Gastrocnemius medialis (tissue), 4 donors: Measurements from ENCODE around the gene MTA2. TPM values are rescaled to one million over a fixed set of nuclear protein-coding genes. Genes with fewer than 3 reads are reported as not detected.
"Not testable (repeated sequence)": the region's sequence is repeated elsewhere in the genome, so short reads cannot be mapped to it uniquely, and the experiment has no call there.

ENCODE experiments used
- ATAC-seq, 2 donors: fragments of 150-250 bp; one replicate each; pipeline ENCODE4 v1.9.1; 2016
- DNase-seq, 2 donors: peaks; one replicate each; pipeline ENCODE4 v3.0.0-alpha.2; 2019
- H3K27ac ChIP-seq, 4 donors: fragments of 200-600 bp; sonication (generic); 1 replicate in 1 of 4; 2 replicates in 3 of 4; pipeline ENCODE4 v1.5.1; 2016 to 2018; ENCODE audit warnings: mild to moderate bottlenecking in 2 of 4, moderate library complexity in 1 of 4
- H3K27me3 ChIP-seq, 3 donors: fragments of 200-600 bp; sonication (generic) in 2 of 3; 1 replicate in 1 of 3; 2 replicates in 2 of 3; pipeline versions ENCODE4 v1.5.1 to v1.6.0; 2016 to 2019; ENCODE audit warnings: mild to moderate bottlenecking in 1 of 3, moderate library complexity in 1 of 3
- H3K36me3 ChIP-seq, 2 donors: fragments of 200-600 bp; sonication (generic) in 1 of 2; one replicate each; pipeline ENCODE4 v1.5.1; 2017 to 2018
- H3K4me1 ChIP-seq, 2 donors: fragments of 200-600 bp; sonication (generic) in 1 of 2; one replicate each; pipeline ENCODE4 v1.5.1; 2016 to 2017; ENCODE audit warnings: mild to moderate bottlenecking in 2 of 2
- H3K4me3 ChIP-seq, 4 donors: fragments of 200-600 bp; sonication (generic) in 3 of 4; 1 replicate in 1 of 4; 2 replicates in 3 of 4; pipeline ENCODE4 v1.5.1; 2016 to 2019; ENCODE audit warnings: mild to moderate bottlenecking in 2 of 4
- H3K9me3 ChIP-seq, 3 donors: fragments of 200-600 bp; sonication (generic) in 2 of 3; 1 replicate in 1 of 3; 2 replicates in 2 of 3; pipeline ENCODE4 v1.5.1; 2016 to 2019
- CTCF ChIP-seq, 5 experiments: fragments of 450-650 bp in 3 of 5; fragments of 200-600 bp in 2 of 5; sonication (generic) in 2 of 5; IDR thresholded peaks in 4 of 5; conservative IDR thresholded peaks in 1 of 5; 1 replicate in 4 of 5; 2 replicates in 1 of 5; pipeline ENCODE4 v1.5.1; 2016 to 2019; ENCODE audit warnings: antibody characterized with exemption in 5 of 5, mild to moderate bottlenecking in 3 of 5, moderate library complexity in 3 of 5
- POLR2A ChIP-seq, 2 donors: fragments of 450-650 bp; IDR thresholded peaks; one replicate each; pipeline ENCODE4 v1.6.1; 2017; ENCODE audit warnings: antibody characterized with exemption in 2 of 2, mild to moderate bottlenecking in 2 of 2, moderate library complexity in 2 of 2
- in situ Hi-C, 4 donors: fragments of 200-750 bp; cut with MboI; loops; one replicate each; pipeline versions ENCODE4 v1.15.0 to v1.8.0; 2017; ENCODE audit warnings: low sequenced_read_pairs in 4 of 4
- intact Hi-C: fragments of 100-400 bp; cut with DNase I; formaldehyde crosslinking; loops from one replicate; pipeline ENCODE4 v1.15.1; 2023; ENCODE audit warnings: low total_unique reads
- total RNA-seq, 4 donors: library from RNA; depleted of rRNA; stranded (reverse); fragments of >200 nt; gene quantifications; one replicate each; pipeline versions ENCODE4 v1.1.0 to v1.2.3, GENCODE V29; 2016

Gene MTA2
- total RNA-seq = 10 to 100 TPM; 28.0 to 47.1 (median 31.7) TPM

DNA sequence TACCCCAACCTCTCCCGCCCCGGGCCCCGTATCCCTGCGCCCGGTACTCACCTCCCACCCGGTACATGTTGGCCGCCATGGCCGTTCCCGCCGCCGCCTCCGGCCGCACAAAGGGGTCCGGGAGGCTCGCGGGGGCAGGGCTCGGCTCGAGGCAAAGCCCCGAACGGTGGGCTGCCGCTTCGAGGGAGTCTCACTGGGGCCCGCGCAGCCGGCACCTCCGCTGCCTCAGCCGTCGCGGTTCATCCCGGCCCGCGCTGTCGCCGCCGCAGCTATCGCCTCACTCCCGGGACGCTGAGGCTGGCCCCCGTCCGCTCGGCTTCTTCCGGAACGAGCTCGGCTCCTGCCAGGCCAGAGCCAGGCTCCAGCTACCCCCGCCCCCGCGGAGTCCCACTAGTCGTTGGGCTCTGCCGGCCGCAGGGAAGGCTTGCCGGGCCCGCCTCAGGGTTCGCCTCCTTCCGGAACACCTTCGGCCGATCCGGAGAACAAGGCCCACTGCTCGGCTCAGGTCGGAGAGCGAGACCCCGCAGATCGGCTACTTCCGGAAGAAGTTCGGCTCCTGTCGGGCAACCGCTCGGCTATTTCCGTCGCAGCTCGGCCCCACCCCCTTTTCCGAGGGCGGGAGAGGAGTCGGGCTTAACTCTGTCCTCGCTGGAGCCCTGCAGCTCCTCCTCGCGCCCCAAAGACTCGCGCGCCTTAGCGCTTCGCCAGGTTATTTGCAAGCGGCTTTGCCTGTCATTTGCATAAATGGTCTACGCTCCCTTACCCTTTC, at the start of gene MTA2:
Gene MTA2, minus strand, starts transcription at position 494 of the 769 bp plus-strand sequence. Its CDS starts 415 bp downstream, at position 79.
- DNase-seq (peak; percentile 97), ATAC-seq (peak; percentile 83 to 85)
- Histone ChIP-seq H3K27ac (peak within 1 kb of the TSS; percentile 87 to 97 (median 94)), H3K9me3 (no peaks in the 10 kb centered on the region), H3K36me3 (peaks cover 0 to 39% of the 10 kb centered on the region in 2 donors), H3K27me3 (no peaks in the 10 kb centered on the region), H3K4me3 (peak within 1 kb of the TSS; percentile 84 to 99 (median 98)), H3K4me1 (peaks cover 17 to 29% of the 10 kb centered on the region in 2 donors)
- TF ChIP-seq POLR2A (IDR thresholded peaks at IDR 0.05) = peak; percentile 43 to 57
- TF ChIP-seq CTCF (IDR thresholded peaks at IDR 0.05 in 4 of 5, conservative IDR thresholded peaks at IDR 0.05 in 1 of 5) = no peak
- in situ Hi-C loops = loop anchor here in 1 of 4 donors (25.0 kb wide), 1 partner anchor 111 kb away; the partner anchor contains the start of genes BSCL2 and GNG3
- intact Hi-C loops = loop anchor here (1.0 to 5.0 kb wide), 7 partner anchors 9 to 204 kb away; partner anchors contain the start of genes BSCL2, EML3, GNG3 and UBXN1

GRCh38 chr11:62650283-62650682, 48.6 kb upstream of the MTA2 start:
- H3K27me3 ChIP-seq, in situ Hi-C loops, DNase-seq, H3K27ac ChIP-seq, intact Hi-C loops, H3K9me3 ChIP-seq, ATAC-seq, H3K4me3 ChIP-seq: not testable (repeated sequence)
- H3K36me3 ChIP-seq = peaks cover 0 to 22% of the 10 kb centered on the region in 2 donors
- peaks cover 26 to 31% of the 10 kb centered on the region in 2 donors for H3K4me1 ChIP-seq

- Histone ChIP-seq H3K9me3 (no peaks in the 10 kb centered on the region), H3K4me1 (peaks cover 34 to 38% of the 10 kb centered on the region in 2 donors), H3K4me3 (no peak overlapping the region), H3K36me3 (peaks cover 0 to 24% of the 10 kb centered on the region in 2 donors), H3K27me3 (no peaks in the 10 kb centered on the region), H3K27ac (no peak overlapping the region)
- no peak for TF ChIP-seq CTCF (IDR thresholded peaks at IDR 0.05 in 4 of 5, conservative IDR thresholded peaks at IDR 0.05 in 1 of 5)
- TF ChIP-seq POLR2A (IDR thresholded peaks at IDR 0.05) = no peak
- in situ Hi-C loops (no loop called here), intact Hi-C loops (loop anchor here (10.0 kb wide), 1 partner anchor 135 kb away; the partner anchor contains the start of gene TMEM179B)
- no peak for ATAC-seq
- no peak for DNase-seq
Measured at GRCh38 chr11:62649486-62649885, 47.8 kb upstream of the MTA2 start.

DNA sequence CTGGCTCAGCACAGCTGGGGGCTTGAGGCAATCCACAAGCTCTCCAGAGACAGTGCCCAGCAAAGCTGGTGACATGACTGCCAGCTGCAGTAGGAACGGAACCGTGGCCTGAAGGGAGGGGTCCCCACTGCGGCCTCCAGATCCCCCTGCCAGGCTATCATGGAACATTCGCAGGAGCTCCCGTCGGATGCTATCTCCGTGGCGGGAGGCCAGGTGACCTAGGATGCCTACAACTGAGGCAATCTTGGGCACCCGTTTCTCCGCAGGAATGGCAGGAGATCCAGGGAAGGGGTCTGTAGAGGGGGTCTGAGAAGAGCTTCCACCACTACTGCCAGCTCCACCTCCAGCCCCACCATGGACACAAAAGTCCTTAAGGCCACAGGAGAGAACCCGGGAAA, 47.3 kb upstream of the MTA2 start:
- ATAC-seq (no peak), DNase-seq (no peak)
- H3K36me3 ChIP-seq = peaks cover 0 to 29% of the 10 kb centered on the region in 2 donors
- no peak overlapping the region for H3K27ac ChIP-seq
- no peak overlapping the region for H3K4me3 ChIP-seq
- no peak for TF ChIP-seq POLR2A (IDR thresholded peaks at IDR 0.05)
- intact Hi-C loops (loop anchor here (10.0 kb wide), 1 partner anchor 136 kb away; the partner anchor contains the start of gene TMEM179B), in situ Hi-C loops (no loop called here)
- peaks cover 37 to 42% of the 10 kb centered on the region in 2 donors for H3K4me1 ChIP-seq
- H3K27me3 ChIP-seq = no peaks in the 10 kb centered on the region
- no peaks in the 10 kb centered on the region for H3K9me3 ChIP-seq

- ATAC-seq (no peak), DNase-seq (no peak)
- Histone ChIP-seq H3K27ac (no peak overlapping the region), H3K4me1 (peaks cover 42 to 43% of the 10 kb centered on the region in 2 donors), H3K4me3 (no peak overlapping the region), H3K27me3 (no peaks in the 10 kb centered on the region), H3K36me3 (peaks cover 0 to 35% of the 10 kb centered on the region in 2 donors), H3K9me3 (no peaks in the 10 kb centered on the region)
- in situ Hi-C loops = no loop called here
- intact Hi-C loops = loop anchor here (10.0 kb wide), 1 partner anchor 136 kb away; the partner anchor contains the start of gene TMEM179B
- TF ChIP-seq POLR2A (IDR thresholded peaks at IDR 0.05) = no peak
- no peak for TF ChIP-seq CTCF (IDR thresholded peaks at IDR 0.05 in 4 of 5, conservative IDR thresholded peaks at IDR 0.05 in 1 of 5)
Measured at GRCh38 chr11:62648185-62648966, 46.7 kb upstream of the MTA2 start.
